ENCODE measurements around the gene GDF2. TPM values are rescaled to one million over a fixed set of nuclear protein-coding genes. Genes with fewer than 3 reads are reported as not detected.

Gene GDF2
- total RNA-seq, 1 donor from 2014 or later, result not detected

DNA sequence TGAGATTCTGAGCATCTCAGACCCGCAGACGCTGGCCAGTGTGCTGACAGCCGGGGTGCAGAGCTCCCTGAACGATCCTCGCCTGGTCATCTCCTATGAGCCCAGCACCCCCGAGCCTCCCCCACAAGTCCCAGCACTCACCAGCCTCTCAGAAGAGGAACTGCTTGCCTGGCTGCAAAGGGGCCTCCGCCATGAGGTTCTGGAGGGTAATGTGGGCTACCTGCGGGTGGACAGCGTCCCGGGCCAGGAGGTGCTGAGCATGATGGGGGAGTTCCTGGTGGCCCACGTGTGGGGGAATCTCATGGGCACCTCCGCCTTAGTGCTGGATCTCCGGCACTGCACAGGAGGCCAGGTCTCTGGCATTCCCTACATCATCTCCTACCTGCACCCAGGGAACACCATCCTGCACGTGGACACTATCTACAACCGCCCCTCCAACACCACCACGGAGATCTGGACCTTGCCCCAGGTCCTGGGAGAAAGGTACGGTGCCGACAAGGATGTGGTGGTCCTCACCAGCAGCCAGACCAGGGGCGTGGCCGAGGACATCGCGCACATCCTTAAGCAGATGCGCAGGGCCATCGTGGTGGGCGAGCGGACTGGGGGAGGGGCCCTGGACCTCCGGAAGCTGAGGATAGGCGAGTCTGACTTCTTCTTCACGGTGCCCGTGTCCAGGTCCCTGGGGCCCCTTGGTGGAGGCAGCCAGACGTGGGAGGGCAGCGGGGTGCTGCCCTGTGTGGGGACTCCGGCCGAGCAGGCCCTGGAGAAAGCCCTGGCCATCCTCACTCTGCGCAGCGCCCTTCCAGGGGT lies 26.6 kb downstream of the GDF2 start:
- Mint-ChIP-seq H3K4me3 (ENCODE audit: unreplicated experiment) (no peak overlapping the region), H3K27ac (ENCODE audit: unreplicated experiment) (no peak overlapping the region), H3K27me3 (ENCODE audit: unreplicated experiment) (peaks cover 20% of the 10 kb centered on the region), H3K36me3 (ENCODE audit: unreplicated experiment) (no peaks in the 10 kb centered on the region), H3K4me1 (ENCODE audit: unreplicated experiment) (no peaks in the 10 kb centered on the region), H3K9me3 (ENCODE audit: unreplicated experiment) (no peaks in the 10 kb centered on the region)
- no peak for DNase-seq (ENCODE audit: extremely low spot score, unreplicated experiment)
- TF ChIP-seq, protein P1, sequence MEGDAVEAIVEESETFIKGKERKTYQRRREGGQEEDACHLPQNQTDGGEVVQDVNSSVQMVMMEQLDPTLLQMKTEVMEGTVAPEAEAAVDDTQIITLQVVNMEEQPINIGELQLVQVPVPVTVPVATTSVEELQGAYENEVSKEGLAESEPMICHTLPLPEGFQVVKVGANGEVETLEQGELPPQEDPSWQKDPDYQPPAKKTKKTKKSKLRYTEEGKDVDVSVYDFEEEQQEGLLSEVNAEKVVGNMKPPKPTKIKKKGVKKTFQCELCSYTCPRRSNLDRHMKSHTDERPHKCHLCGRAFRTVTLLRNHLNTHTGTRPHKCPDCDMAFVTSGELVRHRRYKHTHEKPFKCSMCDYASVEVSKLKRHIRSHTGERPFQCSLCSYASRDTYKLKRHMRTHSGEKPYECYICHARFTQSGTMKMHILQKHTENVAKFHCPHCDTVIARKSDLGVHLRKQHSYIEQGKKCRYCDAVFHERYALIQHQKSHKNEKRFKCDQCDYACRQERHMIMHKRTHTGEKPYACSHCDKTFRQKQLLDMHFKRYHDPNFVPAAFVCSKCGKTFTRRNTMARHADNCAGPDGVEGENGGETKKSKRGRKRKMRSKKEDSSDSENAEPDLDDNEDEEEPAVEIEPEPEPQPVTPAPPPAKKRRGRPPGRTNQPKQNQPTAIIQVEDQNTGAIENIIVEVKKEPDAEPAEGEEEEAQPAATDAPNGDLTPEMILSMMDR (IDR thresholded peaks at IDR 0.05), result no peak

DNA sequence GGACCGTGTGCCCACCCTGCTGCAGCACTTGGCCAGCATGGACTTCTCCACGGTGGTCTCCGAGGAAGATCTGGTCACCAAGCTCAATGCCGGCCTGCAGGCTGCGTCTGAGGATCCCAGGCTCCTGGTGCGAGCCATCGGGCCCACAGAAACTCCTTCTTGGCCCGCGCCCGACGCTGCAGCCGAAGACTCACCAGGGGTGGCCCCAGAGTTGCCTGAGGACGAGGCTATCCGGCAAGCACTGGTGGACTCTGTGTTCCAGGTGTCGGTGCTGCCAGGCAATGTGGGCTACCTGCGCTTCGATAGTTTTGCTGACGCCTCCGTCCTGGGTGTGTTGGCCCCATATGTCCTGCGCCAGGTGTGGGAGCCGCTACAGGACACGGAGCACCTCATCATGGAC lies 27.3 kb downstream of the GDF2 start:
- Mint-ChIP-seq H3K9me3 (ENCODE audit: unreplicated experiment) (no peaks in the 10 kb centered on the region), H3K36me3 (ENCODE audit: unreplicated experiment) (no peaks in the 10 kb centered on the region), H3K27me3 (ENCODE audit: unreplicated experiment) (peaks cover 17% of the 10 kb centered on the region), H3K4me1 (ENCODE audit: unreplicated experiment) (no peaks in the 10 kb centered on the region), H3K27ac (ENCODE audit: unreplicated experiment) (no peak overlapping the region), H3K4me3 (ENCODE audit: unreplicated experiment) (no peak overlapping the region)
- TF ChIP-seq, protein P1 (IDR thresholded peaks at IDR 0.05), result no peak
- DNase-seq (ENCODE audit: extremely low spot score, unreplicated experiment), result no peak

DNA sequence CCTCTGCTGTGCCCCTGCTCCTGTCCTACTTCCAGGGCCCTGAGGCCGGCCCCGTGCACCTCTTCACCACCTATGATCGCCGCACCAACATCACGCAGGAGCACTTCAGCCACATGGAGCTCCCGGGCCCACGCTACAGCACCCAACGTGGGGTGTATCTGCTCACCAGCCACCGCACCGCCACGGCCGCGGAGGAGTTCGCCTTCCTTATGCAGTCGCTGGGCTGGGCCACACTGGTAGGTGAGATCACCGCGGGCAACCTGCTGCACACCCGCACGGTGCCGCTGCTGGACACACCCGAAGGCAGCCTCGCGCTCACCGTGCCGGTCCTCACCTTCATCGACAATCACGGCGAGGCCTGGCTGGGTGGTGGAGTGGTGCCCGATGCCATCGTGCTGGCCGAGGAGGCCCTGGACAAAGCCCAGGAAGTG lies 27.7 kb downstream of the GDF2 start:
- Mint-ChIP-seq H3K36me3 (ENCODE audit: unreplicated experiment) (no peaks in the 10 kb centered on the region), H3K4me1 (ENCODE audit: unreplicated experiment) (no peaks in the 10 kb centered on the region), H3K27me3 (ENCODE audit: unreplicated experiment) (peaks cover 14% of the 10 kb centered on the region), H3K9me3 (ENCODE audit: unreplicated experiment) (no peaks in the 10 kb centered on the region), H3K4me3 (ENCODE audit: unreplicated experiment) (no peak overlapping the region), H3K27ac (ENCODE audit: unreplicated experiment) (no peak overlapping the region)
- TF ChIP-seq, protein P1 (IDR thresholded peaks at IDR 0.05), result no peak
- no peak for DNase-seq (ENCODE audit: extremely low spot score, unreplicated experiment)

DNA sequence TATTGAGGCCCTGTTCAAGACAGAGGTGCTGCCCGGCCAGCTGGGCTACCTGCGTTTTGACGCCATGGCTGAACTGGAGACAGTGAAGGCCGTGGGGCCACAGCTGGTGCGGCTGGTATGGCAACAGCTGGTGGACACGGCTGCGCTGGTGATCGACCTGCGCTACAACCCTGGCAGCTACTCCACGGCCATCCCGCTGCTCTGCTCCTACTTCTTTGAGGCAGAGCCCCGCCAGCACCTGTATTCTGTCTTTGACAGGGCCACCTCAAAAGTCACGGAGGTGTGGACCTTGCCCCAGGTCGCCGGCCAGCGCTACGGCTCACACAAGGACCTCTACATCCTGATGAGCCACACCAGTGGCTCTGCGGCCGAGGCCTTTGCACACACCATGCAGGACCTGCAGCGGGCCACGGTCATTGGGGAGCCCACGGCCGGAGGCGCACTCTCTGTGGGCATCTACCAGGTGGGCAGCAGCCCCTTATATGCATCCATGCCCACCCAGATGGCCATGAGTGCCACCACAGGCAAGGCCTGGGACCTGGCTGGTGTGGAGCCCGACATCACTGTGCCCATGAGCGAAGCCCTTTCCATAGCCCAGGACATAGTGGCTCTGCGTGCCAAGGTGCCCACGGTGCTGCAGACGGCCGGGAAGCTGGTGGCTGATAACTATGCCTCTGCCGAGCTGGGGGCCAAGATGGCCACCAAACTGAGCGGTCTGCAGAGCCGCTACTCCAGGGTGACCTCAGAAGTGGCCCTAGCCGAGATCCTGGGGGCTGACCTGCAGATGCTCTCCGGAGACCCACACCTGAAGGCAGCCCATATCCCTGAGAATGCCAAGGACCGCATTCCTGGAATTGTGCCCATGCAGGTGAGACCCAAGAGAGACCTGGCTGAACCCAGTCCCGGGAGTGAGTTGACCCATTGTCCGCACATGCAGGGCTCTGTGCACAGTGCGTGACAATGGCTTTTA lies 28.7 kb downstream of the GDF2 start:
- no peaks in the 10 kb centered on the region for H3K9me3 Mint-ChIP-seq (ENCODE audit: unreplicated experiment)
- no peaks in the 10 kb centered on the region for H3K36me3 Mint-ChIP-seq (ENCODE audit: unreplicated experiment)
- no peak for DNase-seq (ENCODE audit: extremely low spot score, unreplicated experiment)
- H3K4me3 Mint-ChIP-seq (ENCODE audit: unreplicated experiment), result no peak overlapping the region
- TF ChIP-seq, protein P1 (IDR thresholded peaks at IDR 0.05), result no peak
- peaks cover 5% of the 10 kb centered on the region for H3K27me3 Mint-ChIP-seq (ENCODE audit: unreplicated experiment)
- H3K27ac Mint-ChIP-seq (ENCODE audit: unreplicated experiment), result no peak overlapping the region
- no peaks in the 10 kb centered on the region for H3K4me1 Mint-ChIP-seq (ENCODE audit: unreplicated experiment)
